Suppressor macrophage (primary cell): Measurements from ENCODE around the gene CYBC1.

ENCODE experiments used
- DNase-seq, 4 experiments: peaks; one replicate each; pipeline ENCODE4 v3.0.0-alpha.2; 2020 to 2022

Gene CYBC1

GRCh38 chr17:82407255-82407654 is 43.3 kb downstream of the CYBC1 start:
- DNase-seq, result peak; percentile 75 to 87 (median 80)

DNA sequence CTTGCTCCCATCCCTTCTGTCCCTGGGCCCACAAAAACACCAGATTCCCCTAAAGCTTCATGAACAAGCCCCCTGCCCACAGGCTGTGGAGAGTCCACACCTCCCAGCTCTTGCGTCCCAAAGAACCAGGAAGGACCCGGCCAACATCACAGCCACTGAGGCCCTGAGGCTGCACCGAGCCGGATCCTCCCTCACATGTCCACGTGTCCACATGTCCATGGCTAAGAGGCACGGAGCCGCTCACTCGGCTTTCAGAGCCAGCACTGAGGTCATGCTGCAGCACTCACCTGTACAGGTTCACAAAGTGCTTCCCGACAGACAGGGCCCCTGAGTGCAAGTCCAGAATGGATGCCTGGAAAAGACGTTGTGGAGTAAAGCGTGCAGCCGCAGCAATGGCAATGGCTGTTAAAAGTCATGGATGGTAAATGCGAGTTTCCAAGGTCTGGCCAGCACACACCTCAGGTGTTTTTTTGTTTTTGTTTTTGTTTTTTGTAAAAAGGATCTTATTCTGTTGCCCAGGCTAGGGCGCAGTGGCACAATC is 44.4 kb downstream of the CYBC1 start:
- peak in 1 of 4 experiments; percentile 1 for DNase-seq

- no peak for DNase-seq
These were observed 45.5 kb downstream of the CYBC1 start for GRCh38 chr17:82405051-82405450.

- DNase-seq, result no peak
These were observed 46.6 kb downstream of the CYBC1 start for GRCh38 chr17:82403662-82404660.

DNA sequence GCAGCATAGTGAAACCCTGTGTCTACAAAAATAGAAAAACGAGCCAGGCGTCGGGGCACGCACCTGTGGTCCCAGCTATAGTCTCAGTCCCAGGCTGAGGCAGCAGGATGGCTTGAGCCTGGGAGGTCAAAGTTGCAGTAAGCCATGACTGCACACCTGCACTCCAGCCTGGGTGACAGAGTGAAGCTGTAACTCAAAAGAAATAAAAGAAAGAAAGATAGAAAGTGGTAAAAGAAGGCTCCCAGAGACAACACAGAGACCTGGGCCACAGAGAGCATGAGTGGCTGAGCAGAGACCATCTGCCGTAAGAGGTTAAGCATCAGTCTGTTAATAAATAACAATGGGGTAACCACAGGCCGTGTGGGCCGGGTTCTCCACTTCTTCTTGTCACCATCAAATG is 47.7 kb downstream of the CYBC1 start:
- DNase-seq, result peak in 1 of 4 experiments; percentile 1

DNA sequence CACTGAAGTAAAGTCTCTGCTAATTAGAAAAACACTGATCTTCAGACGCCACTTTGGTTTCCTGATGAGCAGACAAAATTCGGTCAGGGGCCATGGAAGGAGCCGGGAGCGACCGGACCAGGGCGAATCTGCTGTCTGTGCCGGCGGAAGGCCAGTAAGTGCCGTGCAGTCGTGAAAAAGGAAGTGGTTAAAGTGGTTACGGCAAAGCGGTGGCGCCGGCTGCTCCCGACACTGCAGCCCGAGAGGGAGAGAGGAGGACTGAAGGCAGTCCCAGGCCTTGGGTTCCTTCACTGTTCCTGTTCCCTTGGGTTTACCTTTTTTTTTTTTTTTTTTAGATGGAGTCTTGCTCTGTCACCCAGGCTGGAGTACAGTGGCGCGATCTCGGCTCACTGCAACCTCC is 49.7 kb downstream of the CYBC1 start:
- peak; percentile 90 to 95 (median 94) for DNase-seq

DNA sequence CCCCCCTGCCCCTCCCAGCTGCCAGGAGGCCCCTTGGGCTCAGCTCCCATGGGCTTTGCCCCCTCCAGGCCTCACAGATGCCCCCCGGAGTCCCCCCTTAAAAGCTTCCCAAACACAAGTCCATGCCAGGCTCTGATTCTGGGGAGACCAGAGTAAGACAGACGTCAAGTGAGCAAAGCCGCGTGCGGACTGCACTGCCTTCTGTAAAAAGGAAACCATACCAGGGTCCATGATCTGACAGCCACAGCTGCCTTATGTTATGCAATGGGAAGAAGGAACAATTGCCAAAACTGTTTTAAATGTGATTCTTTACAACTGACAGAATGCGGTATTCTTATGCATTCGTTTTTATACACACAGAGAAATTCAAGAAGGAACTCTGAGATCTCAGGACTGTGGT is 50.3 kb downstream of the CYBC1 start:
- peak; percentile 67 to 83 (median 82) for DNase-seq

DNA sequence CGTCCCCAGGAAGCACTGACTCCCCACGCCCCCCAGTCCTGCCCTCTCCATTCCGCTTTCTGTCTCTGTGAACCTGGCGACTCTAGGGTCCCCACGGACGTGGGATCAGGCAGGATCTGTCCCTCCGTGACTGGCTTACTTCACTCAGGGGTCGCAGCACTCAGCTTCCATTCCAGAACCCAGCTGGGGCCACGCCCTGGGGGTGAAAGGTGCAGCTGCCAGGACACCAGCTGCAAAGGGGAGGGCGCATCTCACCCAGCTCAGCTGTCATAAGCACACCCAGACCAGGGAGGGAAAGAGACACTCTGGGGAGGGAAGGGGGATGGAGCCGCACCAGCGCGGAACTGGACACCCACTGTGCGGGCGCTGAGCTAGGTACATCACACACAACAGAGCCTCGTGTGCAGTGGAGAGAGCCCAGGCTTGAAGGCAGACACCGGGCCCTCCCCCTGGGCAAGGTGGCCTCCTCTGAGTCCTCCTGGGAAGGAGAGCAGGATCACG is 50.9 kb downstream of the CYBC1 start:
- DNase-seq, result peak in 1 of 4 experiments; percentile 2

GRCh38 chr17:82399041-82399441 is 51.5 kb downstream of the CYBC1 start:
- DNase-seq, result peak; percentile 53 to 78 (median 62)

DNA sequence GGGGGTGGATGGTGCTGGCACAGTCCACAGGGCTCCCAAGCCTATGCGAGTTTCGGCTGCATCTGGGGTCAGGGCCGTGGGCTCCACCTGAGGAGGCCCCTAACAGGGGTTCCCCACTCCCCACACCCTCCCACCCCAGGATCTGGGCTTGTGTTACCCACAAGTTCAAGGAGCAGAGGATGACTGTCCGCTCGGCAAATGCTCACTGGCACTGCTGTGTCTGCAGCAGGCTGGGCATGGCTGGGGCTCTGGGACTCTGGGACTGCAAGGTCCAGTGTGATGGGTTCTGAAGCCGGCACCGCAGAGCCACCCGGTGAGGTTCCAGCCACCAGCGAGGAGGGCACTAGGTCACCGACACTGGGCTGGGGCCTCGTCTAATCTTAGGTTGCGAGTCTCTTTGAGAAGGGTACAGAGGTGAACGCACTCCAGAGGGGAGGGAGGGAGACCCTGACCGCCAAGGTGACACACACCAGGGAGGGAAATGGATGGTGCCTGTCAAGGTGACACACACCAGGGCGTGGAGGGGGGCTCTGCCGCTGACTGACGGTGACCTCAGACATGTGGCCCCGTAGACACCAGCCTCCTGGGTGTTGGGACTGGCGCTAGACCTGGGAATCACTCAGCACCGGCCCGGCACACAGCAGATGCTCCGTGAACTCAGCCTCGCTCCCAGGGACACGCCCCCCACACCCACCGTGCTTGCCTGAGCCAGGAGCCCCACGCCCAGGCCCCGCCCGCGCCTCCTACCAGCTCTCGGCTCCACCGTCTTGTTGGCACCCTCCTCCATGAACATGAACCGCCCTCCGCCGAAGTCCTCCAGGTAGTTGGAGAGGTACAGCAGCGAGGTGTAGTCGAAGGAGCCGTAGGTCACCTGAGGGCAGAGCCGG is 52.9 kb downstream of the CYBC1 start:
- peak in 1 of 4 experiments; percentile 2 for DNase-seq

DNA sequence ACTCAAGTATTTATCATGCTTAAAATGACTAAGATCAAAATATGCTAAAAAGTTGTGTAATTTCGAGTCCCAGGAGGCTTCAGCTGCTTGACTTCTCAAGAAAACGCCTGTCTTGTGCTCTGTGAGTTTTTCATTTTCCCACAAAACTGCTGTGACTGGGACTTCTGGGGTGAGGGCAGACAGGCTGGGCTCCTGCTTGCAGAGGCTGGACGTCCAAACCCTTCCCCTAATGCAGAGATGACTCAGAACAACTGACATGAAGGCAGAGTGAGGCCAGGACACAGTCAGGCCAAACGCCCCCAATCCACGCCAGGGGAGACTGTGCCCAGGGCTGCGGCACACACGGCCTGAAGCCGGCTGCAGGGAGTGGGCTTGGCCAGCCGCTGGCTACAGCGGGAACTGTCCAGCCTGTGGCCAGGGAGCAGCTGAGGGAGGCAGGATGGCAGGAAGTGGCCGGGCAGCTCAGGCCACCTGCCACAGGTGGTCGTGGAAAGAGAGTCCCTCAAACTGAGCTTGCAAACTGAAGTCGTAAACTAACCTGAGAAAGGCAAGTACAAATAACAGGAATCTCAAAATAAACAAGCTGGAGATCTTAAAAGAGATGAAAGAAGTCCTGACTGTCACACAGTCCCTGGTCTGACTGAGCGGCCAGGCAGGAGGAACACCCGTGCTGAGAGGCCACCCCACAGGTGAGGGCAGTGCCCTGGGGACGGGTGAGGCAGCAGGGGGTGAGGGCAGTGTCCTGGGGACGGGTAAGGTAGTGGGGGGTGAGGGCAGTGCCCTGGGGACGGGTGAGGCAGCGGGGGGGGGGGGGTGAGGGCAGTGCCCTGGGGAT is 53.7 kb downstream of the CYBC1 start:
- peak; percentile 55 to 86 (median 70) for DNase-seq

- peak in 1 of 4 experiments; percentile 1 for DNase-seq
These were observed 56.3 kb downstream of the CYBC1 start for GRCh38 chr17:82394278-82394677.

GRCh38 chr17:82392941-82393340 is 57.6 kb downstream of the CYBC1 start:
- peak in 1 of 4 experiments; percentile 1 for DNase-seq
